ENCODE results near the gene KIF16B. TPM values are rescaled to one million over a fixed set of nuclear protein-coding genes. Genes with fewer than 3 reads are reported as not detected.

Gene KIF16B
- 18.0 and 23.3 TPM in 2 replicates for total RNA-seq (2016; rRNA removed; fragmentation: Illumina TruSeq; extraction: Trizol)
- 9.2 and 11.4 TPM in 2 replicates for total RNA-seq (2016; cell fraction: cytosol; rRNA removed; fragmentation: Illumina TruSeq; extraction: Trizol; ENCODE audit: low read depth)
- total RNA-seq (2016; cell fraction: insoluble cytoplasmic fraction; rRNA removed; fragmentation: Illumina TruSeq; extraction: Trizol) = 17.5 and 21.2 TPM in 2 replicates
- total RNA-seq (2016; cell fraction: membrane; rRNA removed; fragmentation: Illumina TruSeq; extraction: Trizol) = 11.3 and 16.2 TPM in 2 replicates
- total RNA-seq (2016; cell fraction: nucleus; rRNA removed; fragmentation: Illumina TruSeq; extraction: Trizol) = 24.2 TPM in 2 replicates
- polyA plus RNA-seq (2011; rRNA removed) = 6.2 and 6.9 TPM in 2 replicates
- 5.1 and 7.1 TPM in 2 replicates for polyA plus RNA-seq (2011; cell fraction: cytosol; rRNA removed)
- polyA plus RNA-seq (2011; cell fraction: nucleus; rRNA removed) = 7.2 and 8.6 TPM in 2 replicates
- 6.4 and 7.5 TPM in 2 replicates for polyA plus RNA-seq (2012)
- polyA plus RNA-seq (2016; cell fraction: cytosol; fragmentation: Illumina TruSeq; extraction: Trizol; ENCODE audit: low read depth) = 0.37 and 0.47 TPM in 2 replicates
- 19.2 and 19.4 TPM in 2 replicates for polyA plus RNA-seq (2016; cell fraction: insoluble cytoplasmic fraction; fragmentation: Illumina TruSeq; extraction: Trizol; ENCODE audit: low read depth)
- polyA plus RNA-seq (2016; cell fraction: membrane; fragmentation: Illumina TruSeq; extraction: Trizol; ENCODE audit: low read depth) = 1.4 TPM in 2 replicates
- 11.5 and 13.4 TPM in 2 replicates for polyA plus RNA-seq (2016; cell fraction: nucleus; fragmentation: Illumina TruSeq; extraction: Trizol; ENCODE audit: insufficient read depth, low read depth)
- 2.9 and 11.2 TPM in 2 replicates for polyA minus RNA-seq (2011; rRNA and poly(A)+ RNA removed; ENCODE audit: low replicate concordance)
- 8.8 and 11.3 TPM in 2 replicates for polyA minus RNA-seq (2011; cell fraction: cytosol; rRNA and poly(A)+ RNA removed)
- 33.9 and 35.4 TPM in 2 replicates for polyA minus RNA-seq (2011; cell fraction: nucleus; rRNA and poly(A)+ RNA removed)
- Bru-seq, nascent RNA = percentile 69 among the genes with signal in this experiment
- percentile 60 among the genes with signal in this experiment for BruChase-seq, experiment 1, labeled RNA remaining after a 6-hour chase
- BruChase-seq, experiment 2, labeled RNA remaining after a 2-hour chase = percentile 63 among the genes with signal in this experiment
- long read RNA-seq, experiment 1, full-length matches to known transcripts = 1 of 25 reads
- long read RNA-seq, experiment 1, partial matches to known transcripts = 24 of 25 reads
- long read RNA-seq, experiment 1, other reads (novel, unspliced or antisense) = 0 of 25 reads
- long read RNA-seq, experiment 2, partial matches to known transcripts = 1 of 8 reads
- long read RNA-seq, experiment 2, other reads (novel, unspliced or antisense) = 7 of 8 reads

GRCh38 chr20:16573001-16573965 lies at the start of gene KIF16B:
TSS of gene KIF16B (minus strand) at chr20:16573448. CDS start at chr20:16573275, 173 bp downstream.
- Histone ChIP-seq H3K4me3 (replicated peaks in 1 of 3; ENCODE audit: insufficient read depth in 1 of 3, low read depth in 2 of 3, low read length in 3 of 3) (peak within 1 kb of the TSS; percentile 70 to 92 (median 85)), H3K9me3 (ENCODE audit: low read length) (no peaks in the 10 kb centered on the region), H3K4me2 (ENCODE audit: low read depth, low read length) (peak within 1 kb of the TSS; percentile 94), H3K9ac (ENCODE audit: insufficient read depth, low read depth, low read length) (peak within 1 kb of the TSS; percentile 81), H4K20me1 (ENCODE audit: insufficient read depth, low read length) (no peaks in the 10 kb centered on the region), H3K36me3 (replicated peaks in 1 of 2; ENCODE audit: control insufficient read depth in 1 of 2, insufficient read depth in 2 of 2, low read length in 2 of 2) (no peaks in the 10 kb centered on the region), H3K79me2 (ENCODE audit: insufficient read depth, low read length) (peaks cover 20% of the 10 kb centered on the region), H2AFZ (ENCODE audit: low read length) (peak within 1 kb of the TSS; percentile 94), H3K27me3 (ENCODE audit: control insufficient read depth in 1 of 2, insufficient read depth in 2 of 2, low read length in 2 of 2) (no peaks in the 10 kb centered on the region; a peak in 1 of 5 replicates), H3K27ac (ENCODE audit: extremely low read length, insufficient read depth, low read length) (peak within 1 kb of the TSS; percentile 77), H3K4me1 (ENCODE audit: insufficient read depth, low read length) (peaks cover 62% of the 10 kb centered on the region)
- DNase-seq (ENCODE audit: low spot score) = peak; percentile 94
- in situ Hi-C loops (cut with HindIII; ENCODE audit: extremely low pct_ligation_motif_present, low pct_unique_long_range_greater_than_20kb) = no loop called here
- CTCF ChIA-PET (ENCODE audit: low intra/inter-chr PET ratio, low total read pairs) = no interaction called here
- no peak for FAIRE-seq
- POLR2A ChIA-PET = no interaction called here
- WGBS (ENCODE audit: low lambda C conversion rate) = 4% methylated on average over 46 of the region's 65 CpGs
- peak; percentile 87 for ATAC-seq
- TSS peak; percentile 92 for BruUV-seq (replicated peaks)
- intact Hi-C loops (cut with micrococcal nuclease; ENCODE audit: unreplicated experiment) = loop anchor here (2.0 kb wide), 2 partner anchors 44 to 96 kb away; no protein-coding TSS in a partner anchor
- TF ChIP-seq ATF7-NPFF (CRISPR knock-in tag; IDR thresholded peaks at IDR 0.05; ENCODE audit: low read depth) (peak; percentile 98), KLF11 (CRISPR knock-in tag; IDR thresholded peaks at IDR 0.05) (peak; percentile 91), ZNF337 (CRISPR knock-in tag; IDR thresholded peaks at IDR 0.05; ENCODE audit: borderline replicate concordance, low read depth) (no peak), MEF2D (CRISPR knock-in tag; IDR thresholded peaks at IDR 0.05) (peak; percentile 89), ZNF781 (CRISPR knock-in tag; IDR thresholded peaks at IDR 0.05; ENCODE audit: borderline replicate concordance, not compliant biosample characterization) (peak; percentile 80), CAMTA2 (CRISPR knock-in tag; IDR thresholded peaks at IDR 0.05; ENCODE audit: borderline replicate concordance) (peak; percentile 95; the same call in 1 of the 2 replicates), MIER2 (CRISPR knock-in tag; IDR thresholded peaks at IDR 0.05) (peak; percentile 57), ARNT2 (CRISPR knock-in tag; IDR thresholded peaks at IDR 0.05; ENCODE audit: low read depth) (peak; percentile 98), NBN (conservative IDR thresholded peaks at IDR 0.05) (no peak), ZNF136 (CRISPR knock-in tag; IDR thresholded peaks at IDR 0.05; ENCODE audit: low read depth) (peak; percentile 94; the same call in 1 of the 2 replicates), ZSCAN29 (CRISPR knock-in tag; conservative IDR thresholded peaks at IDR 0.05) (0 out of 2 replicates have a peak, but pooled peaks have one; percentile 31), PRMT3 (CRISPR knock-in tag; IDR thresholded peaks at IDR 0.05; ENCODE audit: borderline replicate concordance, low read depth) (no peak; the same call in 1 of the 2 replicates)
- TF ChIP-seq, protein P1, sequence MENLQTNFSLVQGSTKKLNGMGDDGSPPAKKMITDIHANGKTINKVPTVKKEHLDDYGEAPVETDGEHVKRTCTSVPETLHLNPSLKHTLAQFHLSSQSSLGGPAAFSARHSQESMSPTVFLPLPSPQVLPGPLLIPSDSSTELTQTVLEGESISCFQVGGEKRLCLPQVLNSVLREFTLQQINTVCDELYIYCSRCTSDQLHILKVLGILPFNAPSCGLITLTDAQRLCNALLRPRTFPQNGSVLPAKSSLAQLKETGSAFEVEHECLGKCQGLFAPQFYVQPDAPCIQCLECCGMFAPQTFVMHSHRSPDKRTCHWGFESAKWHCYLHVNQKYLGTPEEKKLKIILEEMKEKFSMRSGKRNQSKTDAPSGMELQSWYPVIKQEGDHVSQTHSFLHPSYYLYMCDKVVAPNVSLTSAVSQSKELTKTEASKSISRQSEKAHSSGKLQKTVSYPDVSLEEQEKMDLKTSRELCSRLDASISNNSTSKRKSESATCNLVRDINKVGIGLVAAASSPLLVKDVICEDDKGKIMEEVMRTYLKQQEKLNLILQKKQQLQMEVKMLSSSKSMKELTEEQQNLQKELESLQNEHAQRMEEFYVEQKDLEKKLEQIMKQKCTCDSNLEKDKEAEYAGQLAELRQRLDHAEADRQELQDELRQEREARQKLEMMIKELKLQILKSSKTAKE (CRISPR knock-in tag; IDR thresholded peaks at IDR 0.05; ENCODE audit: borderline replicate concordance) = no peak
